GM19438 (cell line): ENCODE measurements around the gene GDAP1L1.

Experiments used
- ATAC-seq: cut with Tn5 transposase; IDR thresholded peaks from one replicate; pipeline ENCODE4 v1.9.1; 2021; ENCODE audit warnings: low read depth; ENCODE audit not compliant: unreplicated experiment

The GDAP1L1 gene

GRCh38 chr20:44251284-44251683 lies 4.2 kb downstream of the GDAP1L1 start:
- ATAC-seq = no peak

DNA sequence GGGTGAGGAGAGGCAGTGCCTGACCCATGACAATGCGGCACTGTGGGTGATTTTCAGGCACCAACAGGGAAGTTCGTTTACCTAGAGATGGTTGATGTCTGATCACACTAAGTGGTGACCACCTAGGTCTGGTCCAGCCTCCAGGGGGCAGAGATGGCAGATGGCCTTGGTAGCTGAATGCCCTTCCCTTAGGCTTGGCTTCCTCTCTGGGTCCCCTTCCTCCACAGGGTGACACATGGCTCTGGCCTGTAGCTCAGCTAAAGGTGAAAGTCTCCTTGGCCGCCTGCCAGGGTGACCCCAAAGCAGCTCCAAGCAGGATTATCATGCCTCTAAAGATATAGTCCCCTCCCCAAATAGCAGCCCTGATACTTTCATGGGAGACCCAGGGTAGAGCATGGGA lies 6.4 kb downstream of the GDAP1L1 start:
- no peak for ATAC-seq

GRCh38 chr20:44254073-44254472 lies 7.0 kb downstream of the GDAP1L1 start:
- no peak for ATAC-seq

DNA sequence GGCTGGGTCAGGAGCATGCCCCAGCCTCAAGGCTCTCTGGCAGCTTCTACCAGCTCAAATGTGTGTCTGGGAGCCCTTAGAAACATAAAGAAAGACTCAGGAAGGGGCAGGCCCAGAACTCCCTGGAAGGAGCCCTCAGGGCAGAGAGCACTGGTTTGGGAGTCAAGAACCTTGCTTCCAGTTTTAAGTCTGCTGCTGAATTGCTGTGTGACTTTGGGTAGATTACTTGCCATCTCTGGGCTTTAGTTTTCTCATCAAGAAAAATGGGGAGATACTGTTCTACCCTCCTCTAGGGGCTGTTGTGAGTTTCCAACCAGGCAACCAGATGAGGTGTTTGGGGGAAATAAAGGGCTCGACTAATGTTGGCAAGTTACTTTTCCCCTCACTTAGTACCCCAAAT lies 8.8 kb downstream of the GDAP1L1 start:
- ATAC-seq = no peak

GRCh38 chr20:44256961-44257360 lies 9.9 kb downstream of the GDAP1L1 start:
- ATAC-seq = no peak

GRCh38 chr20:44258226-44258890 lies 11.2 kb downstream of the GDAP1L1 start:
- ATAC-seq = no peak

DNA sequence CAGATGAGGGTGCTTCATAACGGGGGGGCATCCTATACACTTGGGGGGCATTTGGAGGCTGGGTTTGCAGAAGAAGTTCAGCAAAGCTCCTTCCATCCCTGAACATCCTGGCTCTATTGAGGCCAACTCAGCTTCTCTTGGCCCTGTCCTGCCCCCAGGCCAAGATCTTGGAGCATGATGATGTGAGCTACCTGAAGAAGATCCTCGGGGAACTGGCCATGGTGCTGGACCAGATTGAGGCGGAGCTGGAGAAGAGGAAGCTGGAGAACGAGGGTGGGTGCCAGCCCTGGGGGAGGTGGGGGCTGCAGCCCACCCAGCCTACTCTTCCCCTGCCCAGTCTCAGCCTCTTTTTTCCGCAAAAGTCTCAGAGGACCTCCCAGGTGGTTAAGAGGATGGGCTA lies 17.2 kb downstream of the GDAP1L1 start:
- ATAC-seq = no peak

DNA sequence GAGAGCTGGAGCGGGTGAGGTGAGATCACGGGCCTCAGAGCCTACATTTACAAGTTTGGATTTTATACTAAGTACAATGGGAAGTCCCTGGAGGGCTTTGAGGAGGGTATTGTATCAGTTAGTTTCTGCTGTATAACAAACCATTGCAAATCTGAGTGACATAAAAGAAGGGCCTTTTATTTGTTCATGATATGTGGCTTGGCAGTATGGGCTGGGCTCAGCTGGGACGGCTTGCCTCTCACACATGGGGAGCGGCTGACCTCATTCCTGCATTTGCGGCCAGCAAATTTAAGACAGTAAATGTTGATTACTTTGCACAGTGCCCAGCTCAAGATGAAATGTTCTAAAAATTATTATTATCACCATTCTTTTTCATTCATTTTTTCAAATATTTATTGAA lies 21.7 kb downstream of the GDAP1L1 start:
- ATAC-seq = no peak

DNA sequence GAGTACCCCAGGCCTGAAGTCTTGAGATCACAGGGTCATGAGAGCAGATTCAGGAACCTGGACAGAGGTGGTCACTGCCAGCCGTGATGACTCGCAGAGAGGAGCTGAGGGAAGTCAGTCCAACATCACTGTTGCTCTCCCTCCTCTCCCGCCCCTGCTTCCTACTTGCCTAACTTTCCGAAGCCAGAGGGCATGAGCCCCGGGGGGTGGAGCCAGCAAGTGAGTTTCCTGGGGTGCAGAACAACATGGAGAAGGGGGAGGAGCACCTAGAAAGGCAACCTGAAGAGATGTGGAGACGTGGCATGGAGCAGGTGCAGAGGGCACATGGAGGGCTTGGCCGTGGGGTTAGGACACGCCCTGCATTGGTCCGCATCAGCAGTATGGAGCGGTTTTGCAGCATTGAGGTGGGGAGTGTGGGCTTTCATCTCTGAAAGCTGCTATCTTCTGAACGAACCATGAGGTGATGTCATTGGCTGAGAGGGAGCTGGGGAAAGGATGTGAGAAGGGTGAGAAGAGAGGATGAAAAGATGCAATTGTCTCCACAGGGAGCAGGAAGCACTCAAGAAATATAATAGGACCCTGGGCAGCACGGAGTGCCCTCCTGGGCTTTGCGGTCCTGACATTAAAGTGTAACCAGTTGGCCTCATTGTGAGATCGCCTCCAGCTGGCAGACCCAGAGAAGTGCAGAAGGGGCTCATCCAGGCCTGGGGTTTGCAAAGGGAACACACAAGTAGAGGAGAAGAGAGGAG lies 25.0 kb downstream of the GDAP1L1 start:
- ATAC-seq = no peak

GRCh38 chr20:44273231-44274215 lies 26.4 kb downstream of the GDAP1L1 start:
- no peak for ATAC-seq

DNA sequence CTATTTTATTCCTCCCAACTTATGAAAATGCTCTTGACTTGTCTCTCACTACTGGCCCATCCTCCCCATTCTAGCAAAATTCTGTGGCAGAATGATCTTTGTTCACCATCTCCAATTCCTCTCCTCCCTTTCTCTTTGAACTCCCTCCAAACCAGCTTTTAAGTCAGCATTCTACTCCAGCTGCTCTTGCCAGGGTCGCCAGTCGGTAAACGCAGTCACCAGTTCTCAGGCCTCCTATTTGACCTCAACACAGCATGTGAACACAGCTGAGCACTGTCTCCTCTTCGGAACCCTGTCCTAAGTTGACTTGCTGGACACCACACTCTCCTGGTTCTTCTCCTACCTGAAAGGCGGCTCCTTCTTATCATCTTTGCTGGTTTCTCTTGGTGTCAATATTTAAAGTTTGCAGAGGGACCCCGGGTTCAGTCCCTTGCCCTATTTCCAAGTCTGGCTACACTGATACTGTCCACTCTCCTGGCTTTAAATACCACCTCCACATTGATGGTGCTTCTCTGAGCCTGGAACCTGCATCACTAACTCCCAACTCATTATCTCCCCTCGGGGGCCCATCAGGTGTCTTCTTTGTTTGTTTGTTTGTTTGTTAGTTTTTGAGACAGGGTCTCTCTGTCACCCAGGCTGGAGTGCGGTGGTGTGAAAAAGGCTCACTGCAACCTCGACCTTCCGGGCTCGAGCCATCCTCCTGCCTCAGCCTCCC lies 27.4 kb downstream of the GDAP1L1 start:
- ATAC-seq = no peak

- ATAC-seq = no peak
Measured at GRCh38 chr20:44279228-44279627, 32.1 kb downstream of the GDAP1L1 start.

DNA sequence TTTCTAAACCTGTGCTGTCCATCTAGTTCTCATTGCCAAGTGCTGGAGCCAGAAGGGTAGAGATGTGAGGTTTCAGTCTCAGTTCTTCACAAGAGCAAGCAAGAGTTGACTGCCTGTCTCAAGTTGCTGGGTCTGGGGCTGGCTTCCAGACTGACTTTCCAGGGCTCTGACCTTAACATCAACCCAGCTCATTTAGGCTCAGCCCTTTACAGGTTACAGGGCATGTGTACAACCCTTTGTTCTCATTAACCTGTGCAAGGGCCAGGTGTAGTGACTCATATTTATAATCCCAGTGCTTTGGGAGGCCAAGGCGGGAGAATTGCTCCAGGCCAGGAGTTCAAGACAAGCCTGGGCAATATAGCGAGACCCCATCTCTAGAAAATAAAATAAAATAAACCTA lies 33.3 kb downstream of the GDAP1L1 start:
- ATAC-seq = no peak

DNA sequence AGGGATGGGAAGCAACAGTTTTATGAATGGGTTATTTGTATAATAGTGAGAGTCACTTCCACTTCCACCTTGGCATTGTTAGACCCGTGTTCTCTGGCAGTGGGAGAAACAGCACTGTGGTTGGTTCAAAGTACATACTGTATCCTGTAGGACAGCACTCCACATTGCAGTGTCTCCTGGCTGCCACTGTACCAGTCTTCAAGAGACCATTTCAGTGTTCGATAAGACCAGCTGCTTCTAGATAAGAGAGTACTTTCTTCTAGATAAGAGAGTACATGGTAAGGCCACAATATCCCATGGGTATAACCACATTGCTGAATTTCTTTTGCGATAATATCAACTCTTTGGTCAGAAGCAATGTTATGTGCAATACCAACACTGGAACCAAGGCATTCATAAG lies 35.1 kb downstream of the GDAP1L1 start:
- no peak for ATAC-seq

DNA sequence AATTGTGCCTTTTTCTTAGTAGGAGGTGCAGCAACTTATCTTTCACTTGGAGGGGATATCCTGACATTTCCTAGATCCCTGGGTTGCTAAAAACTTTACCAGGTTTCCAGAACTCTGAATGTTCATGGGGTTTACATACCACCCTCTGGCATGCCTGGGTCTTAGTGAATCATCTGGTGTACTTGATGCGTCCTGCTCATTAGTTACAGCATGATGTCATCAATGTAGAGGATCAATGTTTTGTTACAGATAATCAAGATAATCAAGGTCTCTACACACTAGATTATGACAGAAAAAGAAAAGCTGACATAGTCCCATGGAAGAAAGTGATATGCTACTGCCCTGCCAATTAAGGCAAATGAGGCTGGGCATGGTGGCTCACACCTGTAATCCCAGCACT lies 36.9 kb downstream of the GDAP1L1 start:
- ATAC-seq = no peak

- ATAC-seq = no peak
Measured at GRCh38 chr20:44287272-44288097, 40.4 kb downstream of the GDAP1L1 start.

DNA sequence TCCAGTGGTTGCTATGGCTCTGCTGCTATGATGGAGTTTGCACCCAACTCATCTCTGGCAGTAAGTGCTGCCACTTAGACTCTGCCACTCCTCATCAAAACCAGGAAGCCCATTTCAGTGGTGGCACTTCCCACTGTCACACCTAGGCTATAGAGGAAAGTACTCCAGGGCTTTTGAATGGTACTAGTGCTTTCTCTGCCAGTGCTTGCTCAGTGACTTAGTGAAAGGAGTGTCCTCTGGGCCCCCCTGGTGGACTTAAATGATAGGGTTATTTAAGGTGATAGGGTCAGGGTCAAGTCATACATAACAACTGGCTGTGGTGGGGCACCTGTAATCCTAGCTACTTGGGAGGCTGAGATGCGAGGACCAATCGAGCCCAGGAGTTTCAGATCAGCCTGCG lies 41.1 kb downstream of the GDAP1L1 start:
- no peak for ATAC-seq

DNA sequence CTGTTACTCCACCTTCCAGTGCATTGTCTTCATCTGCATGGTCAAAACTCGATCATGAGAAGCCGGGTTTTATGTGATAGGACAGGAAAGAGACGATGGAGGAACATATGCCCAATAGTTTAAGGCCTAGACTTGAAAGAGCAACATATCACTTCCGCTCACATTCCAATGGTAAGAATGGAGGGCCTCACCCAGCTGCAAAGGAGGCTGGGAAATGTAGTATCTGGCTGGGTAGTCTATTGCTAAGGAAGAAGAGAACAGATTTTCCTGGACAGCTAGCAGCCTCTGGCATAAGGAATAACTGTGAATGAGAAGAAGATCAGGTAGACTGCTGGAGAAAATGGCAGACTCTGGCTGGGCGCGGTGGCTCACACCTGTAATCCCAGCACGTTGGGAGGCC lies 44.6 kb downstream of the GDAP1L1 start:
- ATAC-seq = no peak

DNA sequence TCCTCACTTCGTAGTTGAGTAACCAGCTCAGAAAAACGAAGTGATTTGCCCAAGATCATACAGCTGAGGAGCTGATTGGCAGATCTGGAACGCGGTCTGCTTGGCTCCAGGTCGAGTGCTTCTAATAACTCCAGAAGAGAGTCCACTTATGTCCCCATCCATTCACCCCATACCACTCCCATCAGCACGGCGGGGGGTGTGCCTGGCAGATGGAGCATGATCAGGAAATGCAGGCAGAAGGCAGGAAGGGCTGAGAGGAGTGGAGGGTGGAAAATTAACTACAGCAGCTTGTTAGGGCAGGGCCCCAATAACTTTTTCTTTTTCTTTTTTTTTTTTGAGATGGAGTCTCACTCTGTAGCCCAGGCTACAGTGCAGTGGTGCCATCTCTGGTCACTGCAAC lies 48.9 kb downstream of the GDAP1L1 start:
- ATAC-seq = no peak

DNA sequence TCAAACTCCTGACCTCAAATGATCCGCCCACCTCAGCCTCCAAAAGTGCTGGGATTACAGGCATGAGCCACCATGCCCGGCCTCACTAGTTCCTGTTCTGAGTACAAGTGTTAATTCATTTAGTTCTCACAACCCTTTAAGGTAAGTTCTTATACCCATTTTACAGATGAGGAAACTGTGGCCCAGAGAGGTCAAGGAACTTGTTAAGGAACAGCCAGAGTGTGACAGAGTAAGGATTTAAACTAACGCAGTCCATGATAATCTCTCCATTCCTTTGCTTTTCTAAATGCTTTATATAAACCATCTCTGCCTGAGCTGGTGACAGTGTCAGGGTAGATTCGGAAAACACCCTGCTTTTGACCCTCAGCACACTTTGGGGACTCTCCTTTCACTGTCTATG lies 50.6 kb downstream of the GDAP1L1 start:
- ATAC-seq = no peak
